GM10248 (cell line): Measurements from ENCODE around the gene DOLPP1.
A peak's percentile ranks its signal among the peaks of the same experiment; 100 is the strongest.

Experiments used
- CTCF ChIA-PET: fragments of 300-600 bp; sonication (Branson Sonifier 250); formaldehyde crosslinking; extraction: SDS; loops from one replicate; lab custom pipeline; 2021; ENCODE audit warnings: antibody characterized with exemption; lab: Yijun Ruan, JAX
- POLR2A ChIA-PET: fragments of 350-650 bp; sonication (Branson Sonifier 250); formaldehyde crosslinking; extraction: SDS; loops from one replicate; lab custom pipeline; 2020; ENCODE audit warnings: antibody characterized with exemption; lab: Yijun Ruan, JAX
- DNase-seq: peaks from one replicate; pipeline ENCODE4 v3.0.0; 2012; ENCODE audit errors: extremely low spot score
- CTCF ChIP-seq: IDR thresholded peaks from 2 replicates; pipeline ENCODE4 v1.5.1; 2012; ENCODE audit warnings: mild to moderate bottlenecking, low read depth; ENCODE audit errors: extremely low read depth, missing control alignments, control extremely low read depth

DOLPP1 gene

GRCh38 chr9:129063061-129063460 is 17.9 kb upstream of the DOLPP1 start:
- DNase-seq: no peak
- CTCF ChIA-PET: no interaction called here
- TF ChIP-seq CTCF: no peak
- POLR2A ChIA-PET: no interaction called here

GRCh38 chr9:129064499-129064908 is 16.4 kb upstream of the DOLPP1 start:
- no peak for DNase-seq
- ChIA-PET POLR2A (interaction anchor here (0.6 kb wide), 1 partner anchor 321 kb away, joined by 5 read pairs; no protein-coding TSS in a partner anchor), CTCF (no interaction called here)
- no peak for TF ChIP-seq CTCF

- POLR2A ChIA-PET: no interaction called here
- DNase-seq: no peak
- CTCF ChIA-PET: interaction anchor here (0.8 kb wide), 1 partner anchor 40 kb away, joined by 3 read pairs; the partner anchor contains the start of gene SH3GLB2
- no peak for TF ChIP-seq CTCF
Measured at GRCh38 chr9:129068110-129068509, 12.8 kb upstream of the DOLPP1 start.

GRCh38 chr9:129068990-129069861 is 11.7 kb upstream of the DOLPP1 start:
- CTCF ChIA-PET: no interaction called here
- DNase-seq: peak; percentile 57
- POLR2A ChIA-PET: no interaction called here
- TF ChIP-seq CTCF: no peak

- no peak for TF ChIP-seq CTCF
- CTCF ChIA-PET: no interaction called here
- POLR2A ChIA-PET: no interaction called here
- no peak for DNase-seq
Measured at GRCh38 chr9:129069862-129070641, 10.9 kb upstream of the DOLPP1 start.

- DNase-seq: no peak
- CTCF ChIA-PET: no interaction called here
- TF ChIP-seq CTCF: no peak
- POLR2A ChIA-PET: no interaction called here
Measured at GRCh38 chr9:129070696-129071525, 10.0 kb upstream of the DOLPP1 start.
